Gastroesophageal sphincter (tissue), 3 donors: ENCODE measurements around the gene LDLRAD4.

Source experiments
- CTCF ChIP-seq, 4 experiments: fragments of 200-600 bp in 2 of 4; fragments of 450-650 bp in 2 of 4; sonication (generic) in 1 of 4; IDR thresholded peaks; one replicate each; pipeline ENCODE4 v1.5.1; 2017 to 2019; ENCODE audit warnings: antibody characterized with exemption in 4 of 4, mild to moderate bottlenecking in 2 of 4, moderate library complexity in 2 of 4
- POLR2A ChIP-seq, 2 donors: fragments of 450-650 bp; IDR thresholded peaks; one replicate each; pipeline ENCODE4 v1.6.1; 2017; ENCODE audit warnings: antibody characterized with exemption in 2 of 2, mild to moderate bottlenecking in 2 of 2, moderate library complexity in 1 of 2
- POLR2AphosphoS5 ChIP-seq: sonication (generic); formaldehyde crosslinking; IDR thresholded peaks from one replicate; pipeline ENCODE4 v1.6.1; 2017; ENCODE audit warnings: antibody characterized with exemption

GRCh38 chr18:13613099-13613498, 394.5 kb downstream of the LDLRAD4 start:
- no peak for TF ChIP-seq POLR2A (IDR thresholded peaks at IDR 0.05)
- TF ChIP-seq CTCF (IDR thresholded peaks at IDR 0.05), result no peak
- no peak for TF ChIP-seq POLR2AphosphoS5
